BJ (cell line): ENCODE data around the gene MGRN1. TPM values are rescaled to one million over a fixed set of nuclear protein-coding genes. Genes with fewer than 3 reads are reported as not detected.

Experiments
- CTCF ChIA-PET: fragments of 350-600 bp; formaldehyde crosslinking; extraction: SDS; loops from one replicate; lab custom pipeline; 2021; ENCODE audit warnings: antibody characterized with exemption, inconsistent platforms; lab: Yijun Ruan, JAX
- POLR2A ChIA-PET: fragments of 300-600 bp; sonication (Branson Sonifier 250); formaldehyde crosslinking; extraction: SDS; loops from one replicate; lab custom pipeline; 2021; ENCODE audit warnings: antibody characterized with exemption; lab: Charles Lee
- DNase-seq: peaks from one replicate; pipeline ENCODE4 v3.0.0-alpha.2; 2011; ENCODE audit warnings: low read depth
- H3K27me3 ChIP-seq: 2 replicates; pipeline ENCODE4 v1.6.0; 2011; ENCODE audit warnings: low read length; ENCODE audit not compliant: control insufficient read depth, insufficient read depth
- H3K36me3 ChIP-seq: 2 replicates; pipeline ENCODE4 v1.5.1; 2011; ENCODE audit warnings: low read length; ENCODE audit not compliant: control insufficient read depth, insufficient read depth
- H3K4me3 ChIP-seq: 2 replicates; pipeline ENCODE4 v1.5.1; 2011; ENCODE audit warnings: low read depth, mild to moderate bottlenecking, control low read depth, low read length
- polyA plus RNA-seq: library from polyadenylated mRNA; depleted of rRNA; stranded (reverse); fragments of >200 nt; gene quantifications from 2 replicates; pipeline ENCODE4 v1.2.3, GENCODE V29; 2011
- TF ChIP-seq, protein P1 (sequence below): IDR thresholded peaks from 2 replicates; pipeline ENCODE4 v1.5.1; 2011; ENCODE audit warnings: low read depth, mild to moderate bottlenecking, control low read depth, inconsistent platforms, low read length, moderate library complexity; ENCODE audit not compliant: insufficient read depth

MGRN1 gene
- polyA plus RNA-seq, 1 experiment, result 4.5 TPM

DNA sequence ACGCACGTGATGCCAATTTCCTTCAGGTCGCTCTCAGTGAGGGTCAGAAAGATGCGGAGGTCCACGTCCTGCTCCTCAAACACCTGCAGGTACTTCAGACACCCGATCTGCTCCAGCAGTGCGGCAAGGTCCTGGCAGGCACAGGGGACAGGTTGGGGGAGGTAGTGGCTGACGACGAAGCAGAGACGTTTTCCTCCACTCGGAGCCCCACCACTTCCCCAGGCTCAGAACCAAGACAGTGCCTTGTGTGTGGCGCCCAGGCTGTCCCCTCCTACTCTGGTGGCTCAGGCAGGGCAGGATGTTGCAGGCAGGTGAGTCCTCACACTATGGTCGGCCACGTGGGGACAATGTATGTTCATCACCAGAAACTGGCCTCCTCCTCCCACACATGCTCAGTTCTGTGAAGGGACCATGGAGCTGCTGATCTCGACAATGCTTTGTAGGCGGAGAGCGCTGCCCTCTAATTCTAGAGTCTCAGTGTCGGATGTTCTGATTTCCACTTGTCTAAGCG, 74.5 kb downstream of the MGRN1 start:
- TF ChIP-seq, protein P1, sequence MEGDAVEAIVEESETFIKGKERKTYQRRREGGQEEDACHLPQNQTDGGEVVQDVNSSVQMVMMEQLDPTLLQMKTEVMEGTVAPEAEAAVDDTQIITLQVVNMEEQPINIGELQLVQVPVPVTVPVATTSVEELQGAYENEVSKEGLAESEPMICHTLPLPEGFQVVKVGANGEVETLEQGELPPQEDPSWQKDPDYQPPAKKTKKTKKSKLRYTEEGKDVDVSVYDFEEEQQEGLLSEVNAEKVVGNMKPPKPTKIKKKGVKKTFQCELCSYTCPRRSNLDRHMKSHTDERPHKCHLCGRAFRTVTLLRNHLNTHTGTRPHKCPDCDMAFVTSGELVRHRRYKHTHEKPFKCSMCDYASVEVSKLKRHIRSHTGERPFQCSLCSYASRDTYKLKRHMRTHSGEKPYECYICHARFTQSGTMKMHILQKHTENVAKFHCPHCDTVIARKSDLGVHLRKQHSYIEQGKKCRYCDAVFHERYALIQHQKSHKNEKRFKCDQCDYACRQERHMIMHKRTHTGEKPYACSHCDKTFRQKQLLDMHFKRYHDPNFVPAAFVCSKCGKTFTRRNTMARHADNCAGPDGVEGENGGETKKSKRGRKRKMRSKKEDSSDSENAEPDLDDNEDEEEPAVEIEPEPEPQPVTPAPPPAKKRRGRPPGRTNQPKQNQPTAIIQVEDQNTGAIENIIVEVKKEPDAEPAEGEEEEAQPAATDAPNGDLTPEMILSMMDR, result no peak
- peaks cover 53% of the 10 kb centered on the region for H3K36me3 ChIP-seq
- no peak overlapping the region for H3K4me3 ChIP-seq
- H3K27me3 ChIP-seq, result no peaks in the 10 kb centered on the region
- CTCF ChIA-PET, result interaction anchor here (1.4 kb wide), 1 partner anchor 257 kb away, joined by 3 read pairs; no protein-coding TSS in a partner anchor
- no peak for DNase-seq
- POLR2A ChIA-PET, result no interaction called here

DNA sequence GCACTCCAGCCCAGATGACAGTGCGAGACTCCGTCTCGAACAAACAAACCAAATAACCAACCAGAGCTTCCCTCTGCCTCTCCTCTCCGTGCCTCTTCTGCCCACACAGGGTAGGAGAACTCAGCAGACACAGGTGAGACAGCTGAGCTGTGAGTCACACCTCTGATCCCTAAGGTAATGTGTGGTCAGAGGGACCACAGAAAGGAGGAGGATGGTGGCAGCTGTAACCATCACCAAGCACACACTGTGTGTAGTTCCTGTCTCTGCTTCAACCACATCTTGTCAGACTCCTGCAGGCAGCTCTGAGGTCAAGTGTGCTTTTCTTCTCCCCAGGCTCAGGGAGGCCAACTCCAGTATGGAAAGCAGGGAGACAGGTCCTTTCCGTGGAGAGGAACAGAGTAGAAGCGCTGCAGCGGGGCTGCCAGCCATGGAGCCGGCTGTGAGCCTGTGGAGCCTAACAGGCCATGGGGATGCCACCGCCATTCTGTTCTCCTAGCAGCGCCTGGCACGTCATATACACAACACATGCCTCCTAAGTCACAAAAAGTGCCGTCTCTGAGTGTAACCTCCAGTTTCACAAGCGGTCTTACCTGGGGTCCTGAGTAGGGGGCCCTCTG, 75.9 kb downstream of the MGRN1 start:
- Histone ChIP-seq H3K27me3 (no peaks in the 10 kb centered on the region), H3K4me3 (no peak overlapping the region), H3K36me3 (peaks cover 53% of the 10 kb centered on the region)
- CTCF ChIA-PET, result no interaction called here
- TF ChIP-seq, protein P1, result no peak
- POLR2A ChIA-PET, result interaction anchor here (0.6 kb wide), 1 partner anchor 230 kb away, joined by 3 read pairs; no protein-coding TSS in a partner anchor
- no peak for DNase-seq

DNA sequence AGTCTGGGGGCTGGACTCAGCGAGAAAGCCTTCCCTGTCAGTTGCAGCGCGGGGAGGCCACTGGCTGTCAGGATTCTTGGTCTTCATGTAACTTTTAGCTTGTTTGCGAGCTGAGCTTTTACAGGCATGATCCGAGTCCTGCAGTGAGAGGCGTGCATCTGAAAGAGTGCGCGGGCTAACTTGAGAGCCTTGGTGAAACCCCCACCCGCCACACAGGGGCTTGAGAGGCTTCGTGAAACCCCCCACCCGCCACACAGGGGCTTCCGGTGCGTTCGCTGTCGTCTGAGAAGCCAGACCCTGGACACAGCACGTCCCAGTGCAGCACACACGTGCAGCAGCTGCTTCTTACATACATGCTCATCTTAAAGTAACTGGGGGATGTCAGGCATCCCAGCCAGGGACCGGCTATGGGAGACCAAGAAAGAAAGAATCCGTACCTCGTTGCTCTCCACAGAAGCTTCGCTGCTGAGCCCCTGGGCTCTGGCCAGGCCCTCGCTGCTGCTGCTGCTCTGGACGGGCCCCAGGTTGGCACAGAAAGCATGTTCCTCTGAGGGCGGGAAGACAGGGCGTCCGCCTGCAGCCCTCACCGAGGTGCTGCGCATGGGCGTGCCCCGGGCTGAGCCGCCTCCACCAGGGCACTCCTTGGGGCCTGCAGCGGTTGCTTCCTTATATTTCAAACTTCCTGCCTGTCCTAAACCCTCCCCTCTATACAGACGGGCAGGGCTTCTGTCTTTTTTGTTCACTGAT, 76.5 kb downstream of the MGRN1 start:
- Histone ChIP-seq H3K4me3 (no peak overlapping the region), H3K27me3 (no peaks in the 10 kb centered on the region), H3K36me3 (peaks cover 48% of the 10 kb centered on the region)
- TF ChIP-seq, protein P1, result no peak
- ChIA-PET CTCF (no interaction called here), POLR2A (no interaction called here)
- DNase-seq, result no peak

DNA sequence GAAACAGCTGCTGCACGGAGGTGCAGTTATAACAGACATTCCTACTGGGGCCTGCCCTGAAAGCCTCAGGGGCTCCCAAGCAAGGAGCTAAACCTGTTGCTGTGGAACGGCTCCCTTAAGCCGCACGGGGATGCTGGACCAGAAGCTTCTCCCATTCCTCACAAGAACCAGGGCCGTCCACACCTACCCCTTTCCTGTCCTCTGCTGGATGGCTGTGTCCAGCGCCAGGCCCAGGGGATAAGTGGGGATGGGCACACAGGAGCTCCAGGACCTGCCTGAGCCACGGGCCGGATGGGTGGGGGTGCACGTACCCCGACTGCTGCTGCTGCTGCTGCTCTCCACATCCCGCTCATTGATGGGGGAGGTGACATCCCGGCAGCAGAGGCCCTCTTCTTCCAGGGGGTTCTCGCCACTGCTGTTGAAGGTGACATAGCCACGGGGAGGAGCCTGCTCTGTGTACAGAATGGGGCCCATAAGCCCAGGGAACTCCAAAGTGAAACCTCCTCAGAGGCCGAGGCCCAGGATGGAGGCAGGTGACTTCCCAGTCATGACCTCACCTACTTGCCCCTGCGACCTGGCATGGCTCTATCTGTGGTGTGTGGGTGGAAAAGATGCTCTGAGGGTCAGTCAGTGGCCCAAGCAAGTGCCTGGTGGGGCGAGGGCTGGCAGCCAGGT, 77.3 kb downstream of the MGRN1 start:
- Histone ChIP-seq H3K36me3 (peaks cover 45% of the 10 kb centered on the region), H3K4me3 (no peak overlapping the region), H3K27me3 (no peaks in the 10 kb centered on the region)
- CTCF ChIA-PET, result no interaction called here
- TF ChIP-seq, protein P1, result no peak
- no peak for DNase-seq
- POLR2A ChIA-PET, result no interaction called here

DNA sequence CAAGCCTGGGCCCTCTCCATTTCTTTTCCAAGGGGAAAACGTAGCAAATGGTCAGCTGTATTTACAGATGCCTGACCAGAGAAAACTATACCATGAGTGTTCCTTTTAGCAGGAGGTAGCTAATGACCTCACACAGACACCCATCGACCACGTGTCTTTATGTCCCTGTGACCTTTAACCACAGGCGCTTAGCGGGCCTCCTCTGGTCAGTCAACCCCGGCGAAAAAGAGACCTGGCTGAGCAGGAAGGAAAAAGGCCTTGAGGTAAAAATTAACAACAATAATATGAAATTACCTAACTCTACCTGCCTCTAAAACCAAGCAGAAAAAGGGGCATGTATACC, 77.8 kb downstream of the MGRN1 start:
- no peak for DNase-seq
- H3K36me3 ChIP-seq, result peaks cover 40% of the 10 kb centered on the region
- POLR2A ChIA-PET, result no interaction called here
- no peak overlapping the region for H3K4me3 ChIP-seq
- CTCF ChIA-PET, result no interaction called here
- TF ChIP-seq, protein P1, result no peak
- no peaks in the 10 kb centered on the region for H3K27me3 ChIP-seq
